HFFc6 (cell line): ENCODE results near the gene POFUT2. TPM values are rescaled to one million over a fixed set of nuclear protein-coding genes. Genes with fewer than 3 reads are reported as not detected.

Experiments
- DNase-seq: peaks from one replicate; pipeline ENCODE4 v3.0.0-alpha.2; 2018
- H3K27ac Mint-ChIP-seq: 2 replicates; pipeline ENCODE4 v1.8.0; 2020; ENCODE audit warnings: mild to moderate bottlenecking, mixed read lengths
- H3K27me3 Mint-ChIP-seq: 2 replicates; pipeline ENCODE4 v1.8.0; 2021; ENCODE audit warnings: mild to moderate bottlenecking, moderate library complexity, mixed read lengths; ENCODE audit not compliant: insufficient read depth
- H3K36me3 Mint-ChIP-seq: 2 replicates; pipeline ENCODE4 v1.8.0; 2021; ENCODE audit warnings: low read depth, mixed read lengths
- H3K4me1 Mint-ChIP-seq: 2 replicates; pipeline ENCODE4 v1.8.0; 2020; ENCODE audit warnings: low read depth, mixed read lengths
- H3K4me3 Mint-ChIP-seq: 2 replicates; pipeline ENCODE4 v1.8.0; 2020; ENCODE audit warnings: mild to moderate bottlenecking, moderate library complexity, mixed read lengths
- H3K9me3 Mint-ChIP-seq: 2 replicates; pipeline ENCODE4 v1.8.0; 2020; ENCODE audit warnings: mild to moderate bottlenecking, mixed read lengths
- total RNA-seq, 6 experiments: library from RNA; stranded (reverse); fragmentation: NEBNext Ultra II Directional; extraction: Animal tissue kit (Norgen Biotek cat#: 25700); gene quantifications; 2 replicates in 1 of 6; 3 replicates in 5 of 6; pipeline ENCODE4 v1.2.3, GENCODE V29; 2021
- TF ChIP-seq, protein P1 (sequence below): fragments of 200-600 bp; sonication (generic); IDR thresholded peaks from 2 replicates; pipeline ENCODE4 v1.5.0; 2021; ENCODE audit warnings: antibody characterized with exemption, mild to moderate bottlenecking

Gene POFUT2
- total RNA-seq, 6 experiments from 2014 or later = 78.2 to 112 (median 80.3) TPM

DNA sequence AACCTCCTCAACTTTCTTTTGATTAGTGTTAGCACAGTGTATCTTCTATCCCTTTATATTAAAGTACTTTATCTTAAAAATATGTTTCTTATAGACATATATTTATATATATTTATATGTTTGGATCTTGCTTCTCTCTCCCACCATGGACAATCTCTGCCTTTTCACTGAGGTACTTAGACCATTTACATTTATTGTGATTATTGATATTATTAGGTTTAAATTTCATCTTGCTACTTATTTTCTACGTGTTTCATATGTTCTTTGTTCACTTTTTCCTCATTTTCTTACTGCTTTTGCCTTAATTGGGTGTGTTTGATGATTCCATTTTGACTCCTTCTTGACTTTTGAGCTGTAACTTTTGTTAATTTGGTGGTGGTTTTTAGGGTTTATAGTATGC, 70.7 kb downstream of the POFUT2 start:
- TF ChIP-seq, protein P1, sequence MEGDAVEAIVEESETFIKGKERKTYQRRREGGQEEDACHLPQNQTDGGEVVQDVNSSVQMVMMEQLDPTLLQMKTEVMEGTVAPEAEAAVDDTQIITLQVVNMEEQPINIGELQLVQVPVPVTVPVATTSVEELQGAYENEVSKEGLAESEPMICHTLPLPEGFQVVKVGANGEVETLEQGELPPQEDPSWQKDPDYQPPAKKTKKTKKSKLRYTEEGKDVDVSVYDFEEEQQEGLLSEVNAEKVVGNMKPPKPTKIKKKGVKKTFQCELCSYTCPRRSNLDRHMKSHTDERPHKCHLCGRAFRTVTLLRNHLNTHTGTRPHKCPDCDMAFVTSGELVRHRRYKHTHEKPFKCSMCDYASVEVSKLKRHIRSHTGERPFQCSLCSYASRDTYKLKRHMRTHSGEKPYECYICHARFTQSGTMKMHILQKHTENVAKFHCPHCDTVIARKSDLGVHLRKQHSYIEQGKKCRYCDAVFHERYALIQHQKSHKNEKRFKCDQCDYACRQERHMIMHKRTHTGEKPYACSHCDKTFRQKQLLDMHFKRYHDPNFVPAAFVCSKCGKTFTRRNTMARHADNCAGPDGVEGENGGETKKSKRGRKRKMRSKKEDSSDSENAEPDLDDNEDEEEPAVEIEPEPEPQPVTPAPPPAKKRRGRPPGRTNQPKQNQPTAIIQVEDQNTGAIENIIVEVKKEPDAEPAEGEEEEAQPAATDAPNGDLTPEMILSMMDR = no peak
- Mint-ChIP-seq H3K27me3 (peaks cover 9% of the 10 kb centered on the region; the same call in 1 of the 2 replicates), H3K27ac (no peak overlapping the region), H3K4me1 (0 out of 2 replicates have a peak, but pooled peaks cover 6% of the 10 kb centered on the region), H3K36me3 (peaks cover 12% of the 10 kb centered on the region), H3K9me3 (peaks cover 25% of the 10 kb centered on the region), H3K4me3 (no peak overlapping the region)
- no peak for DNase-seq

DNA sequence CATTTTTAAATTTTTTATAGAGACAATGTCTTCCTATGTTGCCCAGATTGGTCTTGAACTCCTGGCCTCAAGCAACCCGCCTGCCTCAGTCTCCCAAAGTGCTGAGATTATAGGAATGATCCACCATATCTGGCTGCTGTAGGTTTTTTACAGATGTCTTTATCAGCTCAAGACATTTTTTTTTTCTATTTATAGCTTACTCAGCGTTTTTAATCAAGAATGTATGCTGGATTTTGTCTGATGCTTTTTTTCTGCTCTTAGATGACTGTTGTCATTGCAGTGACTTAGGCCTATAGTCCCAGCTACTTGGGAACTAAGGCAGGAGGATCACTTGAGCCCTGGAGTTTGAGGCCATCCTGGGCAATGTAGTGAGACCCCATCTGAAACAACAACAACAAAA, 72.5 kb downstream of the POFUT2 start:
- Mint-ChIP-seq H3K27me3 (peaks cover 13% of the 10 kb centered on the region), H3K4me3 (no peak overlapping the region), H3K27ac (no peak overlapping the region), H3K36me3 (peaks cover 12% of the 10 kb centered on the region), H3K9me3 (peaks cover 25% of the 10 kb centered on the region), H3K4me1 (0 out of 2 replicates have a peak, but pooled peaks cover 6% of the 10 kb centered on the region)
- TF ChIP-seq, protein P1 = no peak
- DNase-seq = no peak

Other genes starting within 250 kb of the POFUT2 start
- 1 to 10 TPM; 1.7 to 3.2 (median 2.2) TPM for gene ADARB1, start 213.3 kb downstream of the POFUT2 start, total RNA-seq
- gene COL18A1, start 117.3 kb upstream of the POFUT2 start, total RNA-seq = 10 to 100 TPM; 39.8 to 93.5 (median 86.8) TPM